ENCODE measurements around the gene TRPV3.

GRCh38 chr17:3549610-3550162 is 7.9 kb downstream of the TRPV3 start:
- no peak for TF ChIP-seq POLR2A (IDR thresholded peaks at IDR 0.05; ENCODE audit: borderline replicate concordance, extremely low read depth, insufficient read depth, insufficient read length)
- TF ChIP-seq EGR1 (IDR thresholded peaks at IDR 0.05; ENCODE audit: low read depth), result no peak
- no peak for TF ChIP-seq MAX (IDR thresholded peaks at IDR 0.05)
- no peak for TF ChIP-seq ZBTB33 (IDR thresholded peaks at IDR 0.05; ENCODE audit: extremely low read depth, insufficient replicate concordance, low read length)

Measured in HCT116 (cell line).